ENCODE measurements around the gene HPSE.
A peak's percentile ranks its signal among the peaks of the same experiment; 100 is the strongest.
"Not testable (repeated sequence)": the region's sequence is repeated elsewhere in the genome, so short reads cannot be mapped to it uniquely, and the experiment has no call there.

HPSE gene

GRCh38 chr4:83339573-83339972, 4.9 kb upstream of the HPSE start:
- H3K4me3 ChIP-seq (ENCODE audit: low read depth, low read length): no peak overlapping the region
- TF ChIP-seq CTCF (IDR thresholded peaks at IDR 0.05; ENCODE audit: control insufficient read depth, extremely low read depth, insufficient read depth): no peak
- DNase-seq (ENCODE audit: low read depth): no peak

- TF ChIP-seq CTCF (IDR thresholded peaks at IDR 0.05; ENCODE audit: control insufficient read depth, extremely low read depth, insufficient read depth): no peak
- H3K4me3 ChIP-seq (ENCODE audit: low read depth, low read length): no peak overlapping the region
- DNase-seq (ENCODE audit: low read depth): no peak
Observed at GRCh38 chr4:83335701-83336100, 1.1 kb upstream of the HPSE start.

GRCh38 chr4:83331956-83332355, 2.7 kb downstream of the HPSE start:
- no peak for TF ChIP-seq CTCF (IDR thresholded peaks at IDR 0.05; ENCODE audit: control insufficient read depth, extremely low read depth, insufficient read depth)
- DNase-seq (ENCODE audit: low read depth): no peak
- H3K4me3 ChIP-seq (ENCODE audit: low read depth, low read length): no peak overlapping the region

GRCh38 chr4:83329521-83330110, 5.0 kb downstream of the HPSE start:
- no peak overlapping the region for H3K4me3 ChIP-seq (ENCODE audit: low read depth, low read length)
- no peak for TF ChIP-seq CTCF (IDR thresholded peaks at IDR 0.05; ENCODE audit: control insufficient read depth, extremely low read depth, insufficient read depth)
- DNase-seq (ENCODE audit: low read depth): no peak

GRCh38 chr4:83328521-83329187, 6.0 kb downstream of the HPSE start:
- no peak for DNase-seq (ENCODE audit: low read depth)
- 0 out of 2 replicates have a peak, but pooled peaks have one; percentile 12 for TF ChIP-seq CTCF (IDR thresholded peaks at IDR 0.05; ENCODE audit: control insufficient read depth, extremely low read depth, insufficient read depth)
- H3K4me3 ChIP-seq (ENCODE audit: low read depth, low read length): no peak overlapping the region

GRCh38 chr4:83326546-83326945, 8.1 kb downstream of the HPSE start:
- no peak for TF ChIP-seq CTCF (IDR thresholded peaks at IDR 0.05; ENCODE audit: control insufficient read depth, extremely low read depth, insufficient read depth)
- no peak for DNase-seq (ENCODE audit: low read depth)
- H3K4me3 ChIP-seq (ENCODE audit: low read depth, low read length): no peak overlapping the region

GRCh38 chr4:83325306-83325705, 9.3 kb downstream of the HPSE start:
- DNase-seq (ENCODE audit: low read depth): peak; percentile 49

More at GRCh38 chr4:83325306-83325705, 9.3 kb downstream of the HPSE start:
- H3K4me3 ChIP-seq (ENCODE audit: low read depth, low read length): not testable (repeated sequence)

Measured in LNCaP clone FGC (cell line).